Activated gamma-delta T cell treated with Interleukin-2 at 50 U/mL for 16 hours (primary cell): ENCODE results near the gene PCDHAC2.

Source experiments
- DNase-seq: peaks from one replicate; pipeline ENCODE4 v3.0.0-alpha.2; 2020

Gene PCDHAC2, protein sequence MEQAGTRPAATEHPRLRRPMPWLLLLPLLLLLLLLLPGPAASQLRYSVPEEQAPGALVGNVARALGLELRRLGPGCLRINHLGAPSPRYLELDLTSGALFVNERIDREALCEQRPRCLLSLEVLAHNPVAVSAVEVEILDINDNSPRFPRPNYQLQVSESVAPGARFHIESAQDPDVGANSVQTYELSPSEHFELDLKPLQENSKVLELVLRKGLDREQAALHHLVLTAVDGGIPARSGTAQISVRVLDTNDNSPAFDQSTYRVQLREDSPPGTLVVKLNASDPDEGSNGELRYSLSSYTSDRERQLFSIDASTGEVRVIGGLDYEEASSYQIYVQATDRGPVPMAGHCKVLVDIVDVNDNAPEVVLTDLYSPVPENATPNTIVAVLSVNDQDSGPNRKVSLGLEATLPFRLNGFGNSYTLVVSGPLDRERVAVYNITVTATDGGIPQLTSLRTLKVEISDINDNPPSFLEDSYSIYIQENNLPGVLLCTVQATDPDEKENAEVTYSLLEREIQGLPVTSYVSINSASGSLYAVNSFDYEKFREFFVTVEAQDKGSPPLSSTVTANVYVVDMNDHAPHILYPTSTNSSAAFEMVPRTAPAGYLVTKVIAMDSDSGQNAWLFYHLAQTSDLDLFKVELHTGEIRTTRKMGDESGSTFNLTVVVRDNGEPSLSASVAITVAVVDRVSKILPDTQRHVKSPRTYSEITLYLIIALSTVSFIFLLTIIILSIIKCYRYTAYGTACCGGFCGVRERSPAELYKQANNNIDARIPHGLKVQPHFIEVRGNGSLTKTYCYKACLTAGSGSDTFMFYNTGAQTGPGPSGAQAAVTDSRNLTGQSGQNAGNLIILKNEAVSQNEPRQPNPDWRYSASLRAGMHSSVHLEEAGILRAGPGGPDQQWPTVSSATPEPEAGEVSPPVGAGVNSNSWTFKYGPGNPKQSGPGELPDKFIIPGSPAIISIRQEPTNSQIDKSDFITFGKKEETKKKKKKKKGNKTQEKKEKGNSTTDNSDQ

DNA sequence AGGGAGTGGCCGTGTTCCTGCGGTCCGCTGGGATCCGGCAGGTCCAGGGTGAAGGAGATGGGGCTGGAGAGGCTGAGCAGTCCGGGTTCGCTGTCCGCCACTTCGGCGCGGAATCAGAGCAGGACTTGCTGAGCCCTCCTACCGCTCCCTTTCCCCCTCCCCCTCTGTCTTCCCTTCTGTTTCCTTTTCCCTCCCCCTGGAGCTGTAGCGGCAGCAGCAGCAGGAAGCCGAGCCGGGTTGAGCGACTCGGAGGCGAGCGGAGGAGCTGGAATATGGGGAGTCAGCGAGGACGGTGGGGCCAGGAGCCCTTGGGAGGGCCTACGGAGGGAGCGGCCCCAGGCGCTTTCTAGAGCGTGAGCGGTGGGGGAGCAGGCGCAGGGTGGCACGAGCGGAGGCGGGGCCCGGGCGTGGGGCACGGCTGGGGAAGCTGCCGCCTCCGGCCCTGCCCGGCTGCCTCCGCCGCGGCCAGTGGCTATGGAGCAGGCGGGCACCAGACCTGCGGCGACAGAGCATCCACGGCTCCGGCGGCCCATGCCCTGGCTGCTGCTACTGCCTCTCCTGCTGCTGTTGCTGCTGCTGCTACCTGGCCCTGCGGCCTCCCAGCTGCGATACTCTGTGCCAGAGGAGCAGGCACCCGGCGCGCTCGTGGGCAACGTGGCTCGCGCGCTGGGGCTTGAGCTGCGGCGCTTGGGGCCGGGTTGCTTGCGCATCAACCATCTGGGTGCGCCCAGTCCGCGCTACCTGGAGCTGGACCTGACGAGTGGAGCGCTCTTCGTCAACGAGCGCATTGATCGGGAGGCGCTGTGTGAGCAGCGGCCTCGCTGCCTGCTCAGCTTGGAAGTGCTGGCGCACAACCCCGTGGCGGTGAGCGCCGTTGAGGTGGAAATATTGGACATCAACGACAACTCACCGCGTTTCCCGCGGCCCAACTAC, at the start of gene PCDHAC2:
TSS of gene PCDHAC2 (plus strand) at position 184 of the 933 bp plus-strand sequence. CDS start at position 475, 291 bp downstream.
- no peak for DNase-seq

DNA sequence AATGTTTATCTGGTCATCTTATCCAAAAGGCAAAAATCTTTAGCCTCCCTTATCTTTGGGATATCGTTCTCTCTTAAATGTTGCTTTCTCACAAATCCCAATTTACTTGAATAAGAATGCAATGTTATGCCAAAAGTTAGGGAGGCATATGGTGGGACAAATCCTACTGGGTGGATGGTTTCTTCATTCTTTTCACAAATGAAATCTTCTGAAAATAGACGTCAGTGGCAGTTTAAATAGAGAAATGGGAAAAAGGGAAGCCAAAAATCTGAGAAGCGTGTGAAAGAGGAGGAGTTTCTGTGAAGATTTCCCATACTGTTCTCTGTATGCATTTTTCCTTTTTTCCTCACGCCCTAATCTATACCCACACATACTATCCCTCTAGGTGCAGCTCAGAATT, 42.7 kb upstream of the PCDHAC2 start:
- DNase-seq = no peak

DNA sequence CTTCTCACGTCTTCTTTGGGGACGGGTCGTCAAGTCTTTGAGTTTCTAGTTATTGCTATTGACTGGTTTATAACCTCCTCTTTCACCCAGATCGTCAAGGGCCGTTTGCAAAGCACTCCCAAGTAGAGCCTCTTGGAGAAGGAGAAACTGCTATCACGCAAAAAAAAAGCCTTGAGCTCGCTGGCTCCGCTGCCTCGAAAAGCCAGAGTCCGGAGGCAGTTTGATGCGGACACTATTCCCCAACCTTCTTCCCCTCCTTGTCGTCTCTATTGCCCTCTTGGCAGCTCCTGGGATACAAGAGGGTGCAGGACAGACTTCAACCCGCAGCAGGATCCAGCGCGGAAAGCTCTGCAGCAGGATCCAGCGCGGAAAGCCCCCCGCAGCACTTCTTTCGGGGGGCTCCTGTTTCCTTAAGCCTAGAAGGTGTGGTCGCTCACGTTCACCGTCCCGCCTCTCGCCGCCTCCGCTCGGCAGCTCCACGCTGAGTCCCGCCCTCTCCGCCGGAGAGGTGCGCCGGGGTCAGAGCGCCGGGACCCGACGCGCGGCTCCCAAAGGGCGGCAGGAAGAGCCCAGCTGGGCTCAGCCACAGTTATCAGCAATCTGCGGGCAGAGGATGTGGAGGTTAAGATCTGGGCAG, 40.4 kb upstream of the PCDHAC2 start, which contains the start of gene PCDHAC1:
TSS of gene PCDHAC1 (plus strand) at position 494 of the 637 bp plus-strand sequence. CDS start 594 bp downstream, outside the sequence.
- DNase-seq = no peak

DNA sequence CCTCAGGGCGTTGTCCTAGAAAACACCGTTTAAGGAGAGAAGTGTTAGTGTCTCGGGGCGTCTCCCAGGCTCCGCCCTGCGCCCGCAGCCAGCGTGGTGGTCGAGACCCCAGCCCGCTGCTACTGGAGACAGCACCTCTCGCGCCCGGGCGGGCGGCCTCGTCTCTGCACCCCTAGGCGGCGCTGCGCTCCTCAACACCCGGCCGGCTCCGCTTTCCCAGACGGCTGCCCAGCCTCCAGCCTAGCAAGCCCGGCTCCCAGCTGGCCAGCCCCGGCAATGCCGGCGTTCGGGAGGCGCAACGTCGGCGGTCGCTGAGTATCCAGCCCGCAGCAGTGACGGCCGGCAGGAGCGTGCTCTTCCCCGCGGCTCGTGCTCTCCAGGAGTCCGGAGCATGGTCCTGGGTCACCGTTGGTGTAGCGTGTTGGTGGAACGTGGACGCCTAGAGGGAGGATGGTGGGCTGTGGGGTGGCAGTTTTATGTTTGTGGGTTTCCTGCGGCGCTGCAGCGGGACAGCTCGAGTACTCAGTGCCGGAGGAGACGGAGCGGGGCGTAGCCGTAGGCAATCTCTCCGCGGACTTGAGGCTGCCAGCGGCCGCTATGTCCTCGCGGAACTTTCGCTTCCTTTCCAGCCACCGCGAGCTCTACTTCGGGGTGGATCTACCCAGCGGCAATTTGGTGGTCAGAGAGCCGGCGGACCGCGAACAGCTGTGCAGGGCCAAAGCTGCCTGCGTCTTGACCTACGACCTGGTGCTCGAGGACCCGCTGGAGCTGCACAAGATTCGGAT, 39.6 kb upstream of the PCDHAC2 start:
- no peak for DNase-seq

DNA sequence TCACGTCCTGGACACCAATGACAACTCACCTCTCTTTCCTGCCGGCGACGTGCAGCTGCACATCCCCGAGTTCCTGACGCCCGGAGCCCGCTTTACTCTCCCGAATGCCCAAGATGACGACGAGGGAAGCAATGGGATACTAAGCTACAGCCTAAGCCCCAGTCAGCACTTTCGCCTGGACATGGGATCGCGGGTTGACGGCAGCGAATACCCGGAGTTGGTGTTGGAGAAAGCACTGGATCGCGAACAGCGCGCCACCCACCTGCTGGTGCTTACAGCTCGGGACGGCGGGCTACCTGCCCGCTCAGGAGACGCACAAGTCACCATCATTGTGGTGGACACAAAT, 39.1 kb upstream of the PCDHAC2 start:
- no peak for DNase-seq

DNA sequence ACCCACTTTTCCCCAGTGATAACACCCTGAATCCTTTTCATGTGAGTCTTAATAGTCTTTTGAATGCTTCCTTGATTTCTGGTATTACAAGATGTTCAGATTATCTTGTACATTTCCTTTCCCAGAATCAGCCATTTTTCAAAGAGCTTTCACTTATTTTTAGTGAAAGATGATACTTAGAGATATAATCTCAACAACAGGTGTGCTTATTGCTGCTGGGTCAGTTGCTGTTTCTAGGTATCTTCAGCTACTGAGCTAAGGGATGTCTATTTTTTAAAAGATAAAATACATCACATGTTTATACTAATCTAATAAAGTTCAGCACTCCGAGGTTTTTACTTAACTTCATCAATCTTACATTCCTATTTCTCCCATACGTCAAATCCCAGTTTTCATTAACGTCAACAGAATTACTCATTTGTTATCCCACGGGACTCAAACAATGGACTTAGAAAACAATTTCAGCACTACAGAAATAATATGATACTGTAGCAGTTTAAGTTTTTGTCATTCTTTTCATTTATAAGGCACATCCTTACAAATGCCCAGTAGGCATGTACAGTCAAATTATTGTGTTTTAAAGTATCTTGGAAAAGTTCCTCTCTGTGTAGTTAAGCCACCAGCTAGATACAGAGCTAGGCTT, 31.2 kb upstream of the PCDHAC2 start:
- no peak for DNase-seq

DNA sequence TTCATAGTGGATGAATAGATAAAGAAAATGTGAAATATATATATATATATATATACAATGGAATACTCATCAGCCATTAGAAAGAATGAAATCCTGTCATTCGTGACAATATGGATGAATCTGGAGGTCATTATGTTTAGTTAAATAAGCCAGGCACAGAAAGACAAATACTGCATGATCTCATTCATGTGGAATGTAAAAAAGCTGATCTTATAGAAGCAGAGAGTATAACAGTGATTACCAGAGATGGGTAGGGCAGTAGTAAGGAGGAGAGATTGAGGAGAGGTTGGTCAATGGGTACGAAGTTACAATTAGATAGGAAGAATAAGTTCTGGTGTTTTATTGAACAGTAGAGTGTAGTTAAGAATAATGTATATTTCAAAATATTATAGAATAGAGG, 19.7 kb upstream of the PCDHAC2 start:
- no peak for DNase-seq

DNA sequence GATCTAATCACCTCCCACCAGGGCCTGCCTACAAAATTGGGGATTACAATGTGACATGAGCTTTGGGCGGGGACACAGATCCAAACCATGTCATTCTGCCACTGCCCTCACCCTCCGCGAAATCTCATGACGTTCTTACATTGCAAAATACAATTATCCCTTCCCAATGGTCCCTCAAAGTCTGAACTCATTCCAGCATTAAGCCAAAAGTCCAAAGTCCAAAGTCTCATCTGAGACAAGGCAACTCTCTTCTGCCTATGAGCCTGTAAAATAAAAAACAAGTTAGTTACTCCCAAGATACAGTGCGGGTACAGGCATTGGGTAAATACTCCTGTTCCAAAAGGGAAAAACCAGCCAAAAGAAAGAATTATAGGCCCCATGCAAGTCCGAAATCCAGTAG, 14.6 kb upstream of the PCDHAC2 start:
- no peak for DNase-seq

DNA sequence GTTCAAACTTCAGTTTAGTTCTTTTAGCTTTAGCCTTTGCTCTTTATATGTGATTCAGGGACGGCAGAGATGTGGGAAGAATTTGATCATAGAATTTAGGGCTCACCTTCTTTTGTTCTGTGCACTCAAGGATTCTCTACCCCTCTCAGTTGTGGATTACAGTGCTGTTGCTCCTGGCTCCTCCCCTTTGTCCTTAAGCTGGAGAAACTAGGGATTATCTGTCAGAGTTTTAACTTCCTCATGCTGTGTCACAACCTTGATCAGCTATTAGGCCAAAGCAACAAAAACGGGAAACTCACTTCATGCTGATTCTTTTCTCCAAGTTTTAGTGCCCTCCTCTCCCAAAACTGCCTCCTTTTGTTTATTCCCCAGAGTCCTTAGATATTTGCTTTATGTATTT, 13.0 kb upstream of the PCDHAC2 start:
- no peak for DNase-seq

DNA sequence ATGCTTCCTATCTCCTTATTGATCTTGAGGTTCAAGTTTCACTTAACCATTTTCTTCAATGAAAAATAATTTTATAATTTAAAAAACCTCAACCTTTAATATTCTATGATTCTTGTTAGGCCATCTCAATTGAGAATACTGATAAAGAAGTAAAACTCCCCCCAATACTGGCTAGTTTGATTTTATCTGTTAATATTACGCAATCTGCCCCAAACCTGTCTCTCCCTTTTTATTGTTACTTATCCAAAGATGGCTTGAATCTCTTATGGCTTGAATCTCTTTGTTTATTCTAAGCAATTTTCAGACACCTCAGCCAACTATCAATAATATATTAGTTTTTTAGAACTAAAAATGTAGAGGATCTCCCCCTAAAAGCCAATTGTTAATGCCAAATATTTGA, 4.1 kb upstream of the PCDHAC2 start:
- DNase-seq = no peak

DNA sequence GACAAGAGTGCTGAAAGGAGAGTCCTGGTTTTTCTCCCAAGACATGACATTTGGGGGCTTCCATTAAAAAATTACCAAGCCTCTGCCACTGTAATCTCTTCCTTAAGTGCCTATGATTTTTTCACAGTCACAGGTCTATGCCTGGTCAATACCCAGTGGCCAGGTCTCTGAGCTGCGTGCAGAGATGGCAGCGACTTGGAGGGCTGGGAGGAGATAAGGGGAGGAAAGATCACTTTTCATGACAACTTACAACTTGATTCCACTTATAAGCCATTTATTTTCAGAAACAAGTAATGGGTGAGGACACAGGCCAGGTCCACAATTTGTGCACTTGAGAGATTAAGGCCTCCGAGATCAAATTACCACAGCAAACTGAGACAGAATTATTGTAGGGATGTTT, 1.9 kb upstream of the PCDHAC2 start:
- DNase-seq = no peak

DNA sequence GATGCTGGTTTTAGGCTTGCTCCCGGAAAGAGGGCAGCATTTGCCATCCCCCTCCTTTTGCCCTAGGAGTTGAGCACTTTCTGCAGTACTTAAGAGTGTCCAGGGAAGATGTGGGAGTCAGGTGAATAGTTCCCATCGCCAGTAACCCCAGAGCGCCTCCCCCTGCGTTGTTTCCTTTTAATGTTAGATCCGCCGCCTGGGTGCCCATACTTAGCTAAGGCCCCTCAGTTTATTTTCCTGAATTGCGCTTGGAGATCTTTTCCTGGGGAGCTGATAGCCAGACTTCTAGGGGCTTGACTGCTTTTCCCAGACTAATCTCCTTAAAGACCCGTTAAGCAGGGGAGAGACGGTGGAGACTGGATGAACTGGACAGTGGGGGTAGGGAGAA, 377 bp upstream of the PCDHAC2 start:
- no peak for DNase-seq

DNA sequence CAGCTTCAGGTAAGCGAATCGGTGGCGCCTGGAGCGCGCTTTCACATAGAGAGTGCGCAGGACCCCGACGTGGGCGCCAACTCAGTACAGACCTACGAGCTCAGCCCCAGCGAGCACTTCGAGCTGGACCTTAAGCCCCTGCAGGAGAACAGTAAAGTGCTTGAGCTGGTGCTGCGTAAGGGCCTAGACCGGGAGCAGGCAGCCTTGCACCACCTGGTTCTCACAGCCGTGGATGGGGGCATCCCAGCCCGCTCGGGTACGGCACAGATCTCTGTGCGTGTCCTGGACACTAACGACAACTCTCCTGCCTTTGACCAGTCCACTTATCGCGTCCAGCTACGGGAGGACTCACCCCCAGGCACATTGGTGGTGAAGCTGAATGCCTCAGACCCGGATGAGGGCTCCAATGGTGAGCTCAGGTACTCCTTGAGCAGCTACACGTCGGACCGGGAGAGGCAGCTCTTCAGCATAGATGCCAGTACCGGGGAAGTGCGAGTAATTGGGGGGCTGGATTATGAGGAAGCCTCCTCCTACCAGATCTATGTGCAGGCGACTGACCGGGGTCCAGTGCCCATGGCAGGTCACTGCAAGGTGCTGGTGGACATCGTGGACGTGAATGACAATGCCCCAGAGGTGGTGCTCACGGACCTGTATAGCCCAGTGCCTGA, 1.1 kb downstream of the PCDHAC2 start:
- no peak for DNase-seq

DNA sequence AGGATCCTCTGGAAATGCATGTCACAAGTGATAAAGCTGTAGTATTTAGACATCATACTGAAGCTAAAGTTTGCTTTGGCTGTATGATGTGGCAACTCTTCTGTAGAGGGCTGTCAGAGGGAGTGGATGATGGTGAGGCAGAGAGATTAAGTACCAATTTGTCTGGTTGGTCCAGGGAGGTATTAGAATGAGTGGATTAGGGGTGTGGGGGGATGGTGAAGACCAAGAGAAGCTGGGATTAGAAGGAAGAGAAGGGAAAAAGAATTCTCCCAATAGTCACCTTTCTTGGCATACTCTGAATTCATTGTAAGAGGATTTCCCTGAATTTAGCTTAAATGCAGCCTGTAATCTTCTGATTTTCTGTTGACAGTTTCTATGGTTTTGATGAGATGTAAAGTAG, 3.6 kb downstream of the PCDHAC2 start:
- DNase-seq = no peak

DNA sequence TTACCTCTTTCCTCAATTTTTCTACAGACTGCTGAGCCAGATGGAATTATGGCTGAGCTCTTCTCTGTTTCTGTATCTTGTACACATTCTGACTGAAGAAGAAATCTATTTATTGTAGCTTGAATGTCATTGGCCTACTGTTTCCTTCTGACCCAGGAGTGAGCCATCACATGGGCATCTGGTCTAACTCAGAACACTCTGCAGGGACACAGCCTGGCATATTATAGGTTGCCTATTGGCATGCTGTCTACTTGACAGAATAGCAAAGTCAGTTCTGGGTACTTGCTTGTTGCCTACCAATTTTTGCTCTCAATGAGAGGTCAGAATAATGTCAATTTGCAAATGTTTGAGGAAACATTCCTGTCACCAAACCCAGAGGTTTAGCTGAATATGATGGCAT, 7.3 kb downstream of the PCDHAC2 start:
- DNase-seq = no peak

DNA sequence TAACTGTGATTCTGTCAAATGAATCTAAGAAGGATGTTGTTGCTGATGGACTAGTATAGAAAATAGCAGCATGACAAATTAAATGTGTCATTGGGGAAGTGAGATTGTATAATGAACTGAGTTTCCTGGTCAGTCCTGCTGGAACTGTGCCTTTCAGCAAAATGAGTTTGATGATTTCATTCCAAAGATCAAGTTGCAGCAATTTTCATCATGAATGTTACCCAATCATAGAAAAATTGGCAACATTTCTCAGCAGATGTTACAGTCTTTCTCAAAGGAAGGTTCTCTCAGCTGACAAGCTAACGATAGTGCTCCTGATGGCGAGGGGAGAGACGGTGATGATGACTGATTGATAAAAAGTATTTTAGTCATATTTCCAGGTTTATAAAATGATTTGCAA, 10.7 kb downstream of the PCDHAC2 start:
- DNase-seq = no peak

DNA sequence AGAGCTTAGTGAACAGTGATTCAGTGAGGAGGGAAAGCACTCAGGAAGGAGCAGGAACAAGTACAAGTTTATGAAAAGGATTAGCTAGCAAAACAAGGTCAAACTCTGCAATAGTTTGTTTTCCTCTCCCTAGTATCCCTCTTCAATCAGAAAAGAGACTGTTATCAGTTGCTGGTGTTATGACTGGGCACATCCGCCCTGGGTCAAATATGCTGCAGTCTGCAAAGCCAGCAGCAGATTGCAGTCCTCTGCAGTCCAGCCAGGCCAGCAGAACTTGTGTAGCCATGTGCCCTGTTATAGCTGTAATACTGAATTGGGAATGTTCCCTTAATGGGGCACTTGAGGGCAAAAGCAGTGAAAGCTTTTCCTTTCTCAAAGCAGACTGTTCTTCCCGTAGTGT, 12.0 kb downstream of the PCDHAC2 start:
- no peak for DNase-seq

DNA sequence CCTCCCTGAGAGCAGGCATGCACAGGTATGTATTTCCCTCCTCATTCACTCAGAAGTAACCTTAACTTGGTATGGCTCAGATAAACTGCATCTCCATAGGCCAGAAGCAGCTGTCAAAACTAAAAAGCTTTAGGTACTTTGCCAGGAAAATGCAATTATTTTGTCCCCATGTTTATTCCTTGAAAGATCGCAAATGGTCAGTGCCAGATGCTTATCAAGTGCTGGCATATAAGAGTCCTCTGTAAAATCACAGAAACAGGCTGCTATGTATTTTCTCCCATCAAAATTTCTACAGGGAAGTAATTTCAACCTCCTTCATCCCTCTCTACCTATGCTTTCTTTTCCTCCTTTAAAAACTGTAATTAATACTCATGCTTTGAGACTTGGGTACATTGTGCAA, 12.7 kb downstream of the PCDHAC2 start:
- no peak for DNase-seq

DNA sequence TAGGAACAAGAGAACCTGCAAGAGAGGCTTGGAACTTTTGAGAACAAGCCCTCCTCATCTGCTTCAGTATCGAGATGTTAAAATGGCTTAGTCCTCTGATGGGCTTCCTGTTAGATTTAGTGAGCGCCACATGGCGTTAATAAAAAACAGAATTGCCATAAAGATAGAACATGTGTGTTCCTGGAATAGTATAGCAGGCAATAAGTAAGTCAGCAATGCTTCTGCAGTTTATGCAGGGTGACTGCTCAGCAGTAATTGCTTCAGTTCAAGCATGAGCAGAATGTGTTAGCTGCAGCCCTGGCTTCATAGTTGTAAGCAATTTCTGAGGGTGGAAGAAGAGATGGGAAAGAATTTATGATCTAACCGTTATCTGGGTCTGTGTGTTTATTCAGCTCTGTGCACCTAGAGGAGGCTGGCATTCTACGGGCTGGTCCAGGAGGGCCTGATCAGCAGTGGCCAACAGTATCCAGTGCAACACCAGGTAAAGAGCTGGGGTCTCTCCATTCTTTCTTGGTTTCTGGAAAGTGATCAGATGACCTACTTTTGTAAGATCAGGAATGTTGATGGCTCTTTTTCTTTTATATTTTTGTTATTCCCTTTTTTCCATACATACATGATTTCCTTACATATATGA, 15.9 kb downstream of the PCDHAC2 start:
- DNase-seq = no peak

DNA sequence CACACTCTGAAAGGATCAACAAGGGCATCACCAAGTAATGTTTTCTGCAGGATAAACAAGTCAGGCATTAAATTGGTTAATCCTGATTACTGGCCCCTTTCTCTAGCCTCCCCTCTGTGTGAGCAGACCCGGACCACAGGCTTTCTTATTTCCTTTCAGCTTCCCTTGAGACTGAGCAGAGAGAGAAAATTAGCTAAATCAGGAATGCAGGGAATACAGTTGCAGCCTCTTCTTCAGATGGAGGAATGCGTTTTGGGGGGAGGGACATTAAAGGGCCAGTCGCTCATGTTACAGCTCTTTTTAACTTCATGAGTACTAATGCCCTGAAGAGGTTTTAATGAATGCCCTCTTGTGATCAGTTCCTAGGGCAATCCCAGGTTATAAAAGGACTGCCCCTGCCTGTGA, 19.8 kb downstream of the PCDHAC2 start:
- DNase-seq = no peak
